Activated CD8-positive, alpha-beta memory T cell treated with anti-CD3 and anti-CD28 coated beads for 48 hours (primary cell): ENCODE measurements around the gene OR52L1.
"Not testable (repeated sequence)": the region's sequence is repeated elsewhere in the genome, so short reads cannot be mapped to it uniquely, and the experiment has no call there.

Experiments used
- DNase-seq, 3 experiments: peaks; one replicate each; pipeline ENCODE4 v3.0.0-alpha.2; 2020; ENCODE audit warnings: low read depth in 2 of 3, low spot score in 2 of 3

Gene OR52L1

DNA sequence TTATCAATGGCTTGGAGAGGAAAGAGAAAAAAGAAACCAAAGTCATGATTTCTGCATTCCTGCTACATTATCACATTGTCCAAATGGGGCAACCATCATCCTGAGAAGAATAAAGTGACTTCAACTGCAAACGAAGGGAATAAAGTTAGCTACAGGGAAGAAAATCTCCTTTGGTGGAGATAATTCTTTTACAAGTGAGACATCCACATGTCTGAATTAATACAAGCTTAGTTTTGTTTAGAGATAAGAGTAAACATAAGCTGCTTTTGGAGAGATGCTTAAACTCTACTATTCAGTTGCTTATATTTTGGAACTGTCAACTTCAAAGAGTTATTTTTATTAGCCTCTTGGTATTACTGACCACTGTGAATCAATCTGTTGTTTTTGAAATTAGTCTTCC, at the start of gene OR52L1:
Gene OR52L1, minus strand, starts transcription at position 101 of the 400 bp plus-strand sequence. Its CDS starts 55 bp downstream, at position 46.
- no peak for DNase-seq

DNA sequence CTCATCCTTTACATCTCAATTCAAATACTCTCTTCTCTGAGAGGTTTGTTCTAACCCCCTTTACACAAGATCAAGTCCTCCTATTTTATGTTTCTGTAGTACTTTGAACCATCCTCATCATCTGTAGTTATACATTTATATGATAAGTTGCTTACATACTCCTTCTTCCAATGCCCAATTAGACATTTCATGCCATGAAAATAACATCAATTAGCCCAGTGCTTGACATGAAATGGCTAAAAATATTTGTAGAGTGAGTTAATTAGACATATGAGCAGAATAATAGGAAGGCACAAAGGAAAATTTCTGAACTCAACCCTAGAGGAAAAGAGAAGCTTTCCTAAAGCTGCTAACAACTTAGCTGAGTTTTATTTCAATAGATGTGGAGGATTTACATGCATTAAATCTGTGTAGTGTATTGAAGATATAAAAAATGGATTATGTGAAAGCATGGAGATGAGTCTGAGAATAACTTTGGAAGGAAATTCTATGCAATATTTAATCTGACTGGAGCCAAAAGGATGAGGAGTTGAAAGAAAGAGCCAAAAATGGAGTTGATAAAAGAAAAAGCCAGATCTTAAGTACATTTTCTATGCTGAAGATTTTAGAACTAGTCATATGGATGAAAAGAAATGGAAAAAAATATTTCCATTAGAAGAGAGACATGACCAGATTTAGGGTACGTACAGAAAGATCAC, 44.1 kb upstream of the OR52L1 start, which contains the start of gene OR56A1:
Gene OR56A1, minus strand, starts transcription at position 51 of the 698 bp plus-strand sequence. CDS start 3,066 bp downstream, outside the sequence.
- DNase-seq = no peak

- DNase-seq = no peak
Measured at GRCh38 chr11:6027501-6027900, 40.7 kb upstream of the OR52L1 start.

GRCh38 chr11:6025056-6025455, 38.3 kb upstream of the OR52L1 start:
- DNase-seq = no peak

- DNase-seq = no peak
Measured at GRCh38 chr11:6022956-6023355, 36.2 kb upstream of the OR52L1 start.

GRCh38 chr11:6013042-6013441, 26.3 kb upstream of the OR52L1 start:
- DNase-seq = no peak

DNA sequence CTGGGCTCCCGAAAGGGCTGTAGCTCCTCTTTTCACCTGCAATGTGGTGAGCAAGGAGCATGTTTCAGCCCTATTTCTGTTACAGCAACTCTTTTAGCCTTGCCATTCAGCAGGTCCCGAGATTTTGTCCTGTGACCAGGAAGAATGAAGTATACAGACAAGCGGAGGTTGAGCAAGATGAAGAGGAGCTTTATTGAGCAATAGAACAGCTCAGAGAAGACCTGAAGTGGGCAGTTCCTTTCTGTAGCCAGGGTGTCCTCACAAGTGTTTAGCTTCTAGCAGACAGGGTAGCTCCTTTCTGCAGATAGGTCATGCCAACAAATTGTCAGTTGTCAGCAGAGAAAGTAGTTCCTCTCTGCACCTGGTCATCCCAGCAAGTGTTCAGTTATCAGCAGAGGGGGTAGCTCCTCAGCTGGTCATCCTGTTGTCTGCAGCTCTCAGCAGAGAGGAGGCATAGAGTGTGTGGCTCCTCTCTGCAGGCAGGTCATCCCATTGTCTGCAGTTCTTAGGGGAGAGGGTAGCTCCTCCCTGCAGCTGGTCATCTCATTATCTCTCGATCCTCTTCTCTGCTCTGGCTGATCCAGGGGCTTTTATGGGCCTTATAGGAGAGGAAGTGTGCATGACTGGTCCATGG, 25.4 kb upstream of the OR52L1 start:
- no peak for DNase-seq

GRCh38 chr11:6006846-6007245, 20.1 kb upstream of the OR52L1 start, which contains the start of gene OR56A4:
Gene OR56A4, minus strand, starts transcription at chr11:6006946. Its CDS starts 3,954 bp downstream, at chr11:6002992.
- DNase-seq = no peak

GRCh38 chr11:6006395-6006794, 19.6 kb upstream of the OR52L1 start:
- DNase-seq = no peak

DNA sequence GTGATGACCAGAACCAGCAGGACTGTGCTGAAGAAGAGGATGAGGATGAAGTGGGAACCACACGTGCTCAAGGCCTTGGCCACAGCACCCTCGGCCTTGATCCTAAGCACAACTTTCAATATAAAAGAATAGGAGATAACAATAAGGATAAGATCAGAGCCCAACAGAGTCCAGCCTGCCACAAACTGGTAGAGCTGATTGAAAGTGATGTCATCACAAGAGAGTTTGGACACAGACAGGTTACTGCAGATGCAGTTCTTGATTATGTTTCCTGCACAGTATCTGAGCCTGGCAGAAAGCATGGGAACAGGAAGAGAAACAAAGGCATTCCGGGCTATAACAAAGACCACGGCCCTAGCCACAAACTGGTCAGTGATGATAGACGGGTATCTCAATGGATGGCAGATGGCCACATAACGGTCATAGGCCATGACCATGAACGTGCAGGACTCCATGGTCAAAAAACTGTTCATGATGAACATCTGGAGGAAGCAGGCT, 15.5 kb upstream of the OR52L1 start:
- DNase-seq = no peak

GRCh38 chr11:5994791-5995190, 8.0 kb upstream of the OR52L1 start:
- no peak for DNase-seq

DNA sequence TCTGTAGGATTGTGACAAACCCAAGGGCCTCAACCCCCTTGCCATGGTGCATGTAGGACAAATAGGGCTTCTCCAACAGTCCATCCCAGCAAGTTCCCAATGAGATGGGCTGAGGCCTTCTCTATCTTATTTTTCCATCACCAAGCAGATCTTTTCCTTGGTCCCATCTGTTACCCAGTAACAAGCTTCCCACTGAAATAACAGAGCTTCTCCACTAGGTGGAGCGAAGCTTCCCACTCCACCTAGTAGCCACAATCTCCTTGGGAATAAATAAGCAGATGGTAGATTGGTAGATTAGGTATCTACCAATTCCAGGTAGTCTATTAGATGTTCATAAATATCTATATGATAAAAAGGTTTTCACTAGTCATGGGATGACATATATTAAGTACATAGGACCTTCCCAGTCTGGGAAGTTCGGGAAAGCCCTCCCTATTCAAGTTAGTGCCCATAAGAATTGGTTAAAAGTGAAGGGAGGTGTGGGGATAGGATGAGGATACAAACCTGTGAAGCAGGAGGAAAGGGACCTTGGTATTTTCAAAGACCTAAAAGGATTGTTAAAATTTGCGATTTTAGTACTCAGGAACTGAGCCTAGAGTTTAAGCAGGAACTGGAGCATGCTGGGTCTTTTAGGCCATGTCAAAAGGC, 5.9 kb upstream of the OR52L1 start:
- no peak for DNase-seq

- no peak for DNase-seq
Measured at GRCh38 chr11:5992150-5992549, 5.4 kb upstream of the OR52L1 start.

- DNase-seq = no peak
Measured at GRCh38 chr11:5989203-5989602, 2.4 kb upstream of the OR52L1 start.

- DNase-seq = no peak
Measured at GRCh38 chr11:5983443-5983842, 3.3 kb downstream of the OR52L1 start.

GRCh38 chr11:5973530-5973929, 13.3 kb downstream of the OR52L1 start:
- DNase-seq = no peak

DNA sequence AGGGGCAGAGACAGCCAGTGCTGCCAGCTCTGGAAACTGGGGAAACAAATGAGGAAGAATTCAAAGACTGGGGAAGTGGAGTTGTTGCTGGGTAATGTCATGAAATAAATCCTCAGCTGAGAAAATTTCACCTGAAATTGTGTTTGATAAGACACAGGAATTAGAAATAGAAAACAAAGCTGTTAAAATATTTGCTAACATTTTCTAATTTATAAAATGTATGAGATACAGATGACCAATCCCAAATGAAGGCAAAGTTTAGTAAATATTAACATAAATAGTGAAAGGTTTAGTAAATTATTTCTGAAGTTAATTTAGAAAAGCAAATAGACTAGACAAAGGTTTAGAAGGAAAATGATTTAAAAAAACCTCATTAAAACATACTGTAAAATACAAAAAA, 18.4 kb downstream of the OR52L1 start, which contains the start of gene OR56A5:
Gene OR56A5, minus strand, starts transcription at position 101 of the 400 bp plus-strand sequence. Its CDS starts 0 bp downstream, at position 101.
- DNase-seq = no peak

DNA sequence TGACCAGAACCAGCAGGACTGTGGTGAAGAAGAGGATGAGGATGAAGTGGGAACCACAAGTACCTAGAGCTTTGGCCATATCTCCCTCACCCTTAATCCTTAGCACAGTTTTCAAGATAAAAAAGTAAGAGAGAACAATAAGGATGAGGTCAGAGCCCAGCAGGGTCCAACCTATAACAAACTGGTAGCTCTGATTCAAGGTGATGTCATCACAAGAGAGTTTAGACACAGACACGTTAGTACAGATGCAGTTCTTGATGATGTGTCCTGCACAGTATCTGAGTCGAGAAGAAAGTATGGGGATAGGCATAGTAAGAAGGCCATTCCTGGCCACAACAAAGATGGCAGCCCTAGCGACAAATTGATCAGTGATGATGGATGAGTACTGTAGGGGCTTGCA, 19.1 kb downstream of the OR52L1 start:
- DNase-seq = no peak

DNA sequence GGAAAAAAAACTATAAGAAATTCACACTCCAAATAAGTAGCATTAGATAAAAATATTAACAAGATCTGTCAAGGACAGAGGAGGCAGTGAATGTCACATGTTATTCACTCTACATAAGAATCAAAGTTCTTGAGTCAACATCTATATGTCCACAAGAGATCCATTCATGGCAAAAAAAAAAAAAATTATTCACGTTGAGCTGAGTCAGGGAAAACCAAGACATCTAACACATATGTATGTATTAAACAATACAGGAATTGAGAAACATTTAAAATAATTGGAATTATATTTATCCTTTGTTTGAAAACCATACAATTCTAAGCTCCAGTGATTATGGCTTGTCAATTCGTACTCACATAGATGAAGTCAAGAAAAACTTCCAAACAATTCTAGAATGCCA, 19.8 kb downstream of the OR52L1 start:
- DNase-seq = no peak

GRCh38 chr11:5960704-5961320, 26.0 kb downstream of the OR52L1 start:
- DNase-seq = not testable (repeated sequence)

GRCh38 chr11:5955586-5955985, 31.2 kb downstream of the OR52L1 start:
- DNase-seq = no peak
